Measurements from ENCODE around the gene NEGR1. TPM values are rescaled to one million over a fixed set of nuclear protein-coding genes. Genes with fewer than 3 reads are reported as not detected.

NEGR1 gene
- total RNA-seq, 4 donors from 2014 or later = 7.0 to 10.0 (median 8.1) TPM

DNA sequence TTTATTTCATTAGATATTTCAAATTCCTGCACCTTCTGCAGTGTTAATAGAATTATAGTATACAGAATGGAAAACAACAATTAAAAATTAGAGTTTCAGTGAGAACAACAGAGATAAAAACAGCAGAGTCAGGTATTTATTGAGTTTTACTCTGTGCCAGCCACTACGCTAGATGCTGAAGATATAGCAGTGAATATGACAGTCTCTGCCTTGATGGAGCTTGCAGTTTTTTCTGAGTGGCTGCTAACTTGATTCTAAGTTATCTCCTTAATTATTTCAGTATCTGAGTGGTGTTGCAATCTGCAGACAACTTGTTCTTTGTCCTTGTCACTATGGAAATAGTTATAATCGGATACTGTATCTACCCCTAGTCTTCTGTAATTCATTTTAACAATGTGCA, 817.2 kb downstream of the NEGR1 start:
- no peaks in the 10 kb centered on the region for H3K36me3 ChIP-seq
- no peak for DNase-seq
- H3K4me3 ChIP-seq = no peak overlapping the region
- WGBS, 2 donors (ENCODE audit: low coverage in 1 of 2) = 83% methylated on average over 2 of the region's 2 CpGs
- intact Hi-C loops (cut with DNase I; ENCODE audit: low total_unique reads) (no loop called here), in situ Hi-C loops (cut with MboI; ENCODE audit: low pct_ligation_motif_present in 1 of 4, low pct_unique_long_range_greater_than_20kb in 1 of 4, low sequenced_read_pairs in 3 of 4) (no loop called here)
- no peak for TF ChIP-seq EP300 (IDR thresholded peaks at IDR 0.05; ENCODE audit: low read depth)
- TF ChIP-seq POLR2A (IDR thresholded peaks at IDR 0.05) = no peak
- TF ChIP-seq, protein P1, sequence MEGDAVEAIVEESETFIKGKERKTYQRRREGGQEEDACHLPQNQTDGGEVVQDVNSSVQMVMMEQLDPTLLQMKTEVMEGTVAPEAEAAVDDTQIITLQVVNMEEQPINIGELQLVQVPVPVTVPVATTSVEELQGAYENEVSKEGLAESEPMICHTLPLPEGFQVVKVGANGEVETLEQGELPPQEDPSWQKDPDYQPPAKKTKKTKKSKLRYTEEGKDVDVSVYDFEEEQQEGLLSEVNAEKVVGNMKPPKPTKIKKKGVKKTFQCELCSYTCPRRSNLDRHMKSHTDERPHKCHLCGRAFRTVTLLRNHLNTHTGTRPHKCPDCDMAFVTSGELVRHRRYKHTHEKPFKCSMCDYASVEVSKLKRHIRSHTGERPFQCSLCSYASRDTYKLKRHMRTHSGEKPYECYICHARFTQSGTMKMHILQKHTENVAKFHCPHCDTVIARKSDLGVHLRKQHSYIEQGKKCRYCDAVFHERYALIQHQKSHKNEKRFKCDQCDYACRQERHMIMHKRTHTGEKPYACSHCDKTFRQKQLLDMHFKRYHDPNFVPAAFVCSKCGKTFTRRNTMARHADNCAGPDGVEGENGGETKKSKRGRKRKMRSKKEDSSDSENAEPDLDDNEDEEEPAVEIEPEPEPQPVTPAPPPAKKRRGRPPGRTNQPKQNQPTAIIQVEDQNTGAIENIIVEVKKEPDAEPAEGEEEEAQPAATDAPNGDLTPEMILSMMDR (IDR thresholded peaks at IDR 0.05) = no peak
- no peak for TF ChIP-seq POLR2AphosphoS5 (IDR thresholded peaks at IDR 0.05)
- no peaks in the 10 kb centered on the region for H3K27me3 ChIP-seq
- no peaks in the 10 kb centered on the region for H3K4me1 ChIP-seq
- H3K27ac ChIP-seq = no peak overlapping the region
- H3K9me3 ChIP-seq = no peaks in the 10 kb centered on the region

- Histone ChIP-seq H3K27ac (no peak overlapping the region), H3K4me1 (no peaks in the 10 kb centered on the region), H3K9me3 (no peaks in the 10 kb centered on the region), H3K4me3 (no peak overlapping the region), H3K36me3 (no peaks in the 10 kb centered on the region), H3K27me3 (no peaks in the 10 kb centered on the region)
- intact Hi-C loops (cut with DNase I; ENCODE audit: low total_unique reads) (no loop called here), in situ Hi-C loops (cut with MboI; ENCODE audit: low pct_ligation_motif_present in 1 of 4, low pct_unique_long_range_greater_than_20kb in 1 of 4, low sequenced_read_pairs in 3 of 4) (no loop called here)
- DNase-seq = no peak
- WGBS, 2 donors (ENCODE audit: low coverage in 1 of 2) = 79 to 100% methylated on average over 1 of the region's 1 CpG
- TF ChIP-seq POLR2A (IDR thresholded peaks at IDR 0.05) = no peak
- no peak for TF ChIP-seq EP300 (IDR thresholded peaks at IDR 0.05; ENCODE audit: low read depth)
- TF ChIP-seq, protein P1 (IDR thresholded peaks at IDR 0.05) = no peak
- no peak for TF ChIP-seq POLR2AphosphoS5 (IDR thresholded peaks at IDR 0.05)
These were observed 818.3 kb downstream of the NEGR1 start for GRCh38 chr1:71464016-71464415.

GRCh38 chr1:71463144-71463543, 819.2 kb downstream of the NEGR1 start:
- DNase-seq = no peak
- TF ChIP-seq POLR2AphosphoS5 (IDR thresholded peaks at IDR 0.05) (no peak), EP300 (IDR thresholded peaks at IDR 0.05; ENCODE audit: low read depth) (no peak), POLR2A (IDR thresholded peaks at IDR 0.05) (no peak)
- TF ChIP-seq, protein P1 (IDR thresholded peaks at IDR 0.05) = no peak
- no peaks in the 10 kb centered on the region for H3K9me3 ChIP-seq
- H3K27me3 ChIP-seq = no peaks in the 10 kb centered on the region
- intact Hi-C loops (cut with DNase I; ENCODE audit: low total_unique reads) (no loop called here), in situ Hi-C loops (cut with MboI; ENCODE audit: low pct_ligation_motif_present in 1 of 4, low pct_unique_long_range_greater_than_20kb in 1 of 4, low sequenced_read_pairs in 3 of 4) (no loop called here)
- H3K36me3 ChIP-seq = no peaks in the 10 kb centered on the region
- no peaks in the 10 kb centered on the region for H3K4me1 ChIP-seq
- 55 to 62% methylated on average over 5 of the region's 5 CpGs for WGBS, 2 donors (ENCODE audit: low coverage in 1 of 2)
- H3K4me3 ChIP-seq = no peak overlapping the region
- no peak overlapping the region for H3K27ac ChIP-seq

GRCh38 chr1:71462247-71462646, 820.1 kb downstream of the NEGR1 start:
- Histone ChIP-seq H3K27me3 (no peaks in the 10 kb centered on the region), H3K36me3 (no peaks in the 10 kb centered on the region), H3K27ac (no peak overlapping the region), H3K4me3 (no peak overlapping the region), H3K9me3 (no peaks in the 10 kb centered on the region), H3K4me1 (no peaks in the 10 kb centered on the region)
- in situ Hi-C loops (cut with MboI; ENCODE audit: low pct_ligation_motif_present in 1 of 4, low pct_unique_long_range_greater_than_20kb in 1 of 4, low sequenced_read_pairs in 3 of 4) = no loop called here
- no peak for DNase-seq
- TF ChIP-seq, protein P1 (IDR thresholded peaks at IDR 0.05) = no peak
- TF ChIP-seq POLR2AphosphoS5 (IDR thresholded peaks at IDR 0.05) (no peak), POLR2A (IDR thresholded peaks at IDR 0.05) (no peak), EP300 (IDR thresholded peaks at IDR 0.05; ENCODE audit: low read depth) (no peak)
- intact Hi-C loops (cut with DNase I; ENCODE audit: low total_unique reads) = no loop called here

Data from transverse colon (tissue), 4 donors.